Measurements from ENCODE around the gene ADGRG3.

GRCh38 chr16:57672416-57672815, 4.3 kb downstream of the ADGRG3 start:
- TF ChIP-seq CTCF (IDR thresholded peaks at IDR 0.05; ENCODE audit: low read depth, low read length) (no peak), EZH2phosphoT487 (IDR thresholded peaks at IDR 0.05; ENCODE audit: low read depth) (no peak)
